CD4-positive, CD25-positive, alpha-beta regulatory T cell (primary cell): ENCODE data around the gene ARHGAP21. TPM values are rescaled to one million over a fixed set of nuclear protein-coding genes. Genes with fewer than 3 reads are reported as not detected.

Source experiments
- ATAC-seq, 2 donors: fragments of 150-1000 bp; cut with Tn5 transposase; one replicate each; pipeline ENCODE4 v1.10.0; 2021; ENCODE audit warnings: low read depth in 2 of 2, moderate number of reproducible peaks in 2 of 2, moderate library complexity in 1 of 2
- DNase-seq, 3 donors: peaks; one replicate each; pipeline versions ENCODE4 v3.0.0 to v3.0.0-alpha.2; 2012 to 2022; ENCODE audit warnings: mixed read lengths in 1 of 3
- H3K27ac ChIP-seq: one replicate; pipeline ENCODE4 v1.7.0; 2013; ENCODE audit warnings: mild to moderate bottlenecking, low read length; ENCODE audit not compliant: insufficient read depth, poor library complexity, severe bottlenecking
- H3K27me3 ChIP-seq: one replicate; pipeline ENCODE4 v1.7.0; 2013; ENCODE audit warnings: low read length; ENCODE audit not compliant: control insufficient read depth, insufficient read depth
- H3K36me3 ChIP-seq: one replicate; pipeline ENCODE4 v1.7.0; 2013; ENCODE audit warnings: mild to moderate bottlenecking, low read length, moderate library complexity; ENCODE audit not compliant: control insufficient read depth, insufficient read depth
- H3K4me1 ChIP-seq: 2 replicates; pipeline ENCODE4 v1.7.0; 2013; ENCODE audit warnings: mild to moderate bottlenecking, low read length; ENCODE audit not compliant: insufficient read depth, control insufficient read depth, poor library complexity, severe bottlenecking
- H3K4me3 ChIP-seq: one replicate; pipeline ENCODE4 v1.7.0; 2013; ENCODE audit warnings: low read depth, mild to moderate bottlenecking, low read length, moderate library complexity
- H3K9me3 ChIP-seq, 2 experiments: 1 replicate in 1 of 2; 2 replicates in 1 of 2; pipeline ENCODE4 v1.7.0; 2013; ENCODE audit warnings: low read length in 2 of 2, mild to moderate bottlenecking in 1 of 2, moderate library complexity in 1 of 2; ENCODE audit not compliant: control insufficient read depth in 2 of 2
- H3K27ac Mint-ChIP-seq, 3 donors: one replicate each; pipeline ENCODE4 v1.8.0; 2020 to 2022; ENCODE audit warnings: mild to moderate bottlenecking in 3 of 3, mixed read lengths in 3 of 3, moderate library complexity in 2 of 3
- H3K27me3 Mint-ChIP-seq: one replicate; pipeline ENCODE4 v1.8.0; 2022; ENCODE audit warnings: mild to moderate bottlenecking, mixed read lengths
- H3K36me3 Mint-ChIP-seq: one replicate; pipeline ENCODE4 v1.8.0; 2020; ENCODE audit warnings: mixed read lengths
- H3K4me1 Mint-ChIP-seq, 4 donors: one replicate each; pipeline ENCODE4 v1.8.0; 2020 to 2022; ENCODE audit warnings: mixed read lengths in 4 of 4, mild to moderate bottlenecking in 1 of 4
- H3K4me3 Mint-ChIP-seq, 4 donors: one replicate each; pipeline ENCODE4 v1.8.0; 2020 to 2022; ENCODE audit warnings: mild to moderate bottlenecking in 4 of 4, mixed read lengths in 4 of 4, moderate library complexity in 3 of 4
- H3K9me3 Mint-ChIP-seq, 7 donors: one replicate each; pipeline ENCODE4 v1.8.0; 2020 to 2022; ENCODE audit warnings: mixed read lengths in 7 of 7, mild to moderate bottlenecking in 3 of 7, moderate library complexity in 2 of 7
- polyA plus RNA-seq, 4 donors: library from polyadenylated mRNA; unstranded; fragments of 300-500 nt; fragmentation: Illumina TruSeq; gene quantifications; one replicate each; pipeline ENCODE4 v1.2.3, GENCODE V29; 2021
- total RNA-seq: library from RNA; stranded (reverse); gene quantifications from one replicate; pipeline ENCODE4 v1.2.3, GENCODE V29; 2022

Gene ARHGAP21
- total and polyA plus RNA-seq, 5 donors from 2014 or later: 4.1 to 53.0 (median 8.7) TPM

- H3K9me3 Mint-ChIP-seq: no peaks in the 10 kb centered on the region
- no peaks in the 10 kb centered on the region for H3K4me1 ChIP-seq
Measured at GRCh38 chr10:24552346-24553016, 171.2 kb downstream of the ARHGAP21 start.

GRCh38 chr10:24551161-24551560, 172.5 kb downstream of the ARHGAP21 start:
- DNase-seq (no peak), ATAC-seq (no peak)
- H3K9me3 ChIP-seq: no peaks in the 10 kb centered on the region
- no peaks in the 10 kb centered on the region for H3K9me3 Mint-ChIP-seq
- H3K27ac Mint-ChIP-seq: no peak overlapping the region
- H3K4me1 Mint-ChIP-seq: no peaks in the 10 kb centered on the region
- no peaks in the 10 kb centered on the region for H3K27me3 ChIP-seq
- peaks cover under 1% of the 10 kb centered on the region for H3K27me3 Mint-ChIP-seq
- H3K36me3 ChIP-seq: no peaks in the 10 kb centered on the region
- no peaks in the 10 kb centered on the region for H3K36me3 Mint-ChIP-seq
- no peaks in the 10 kb centered on the region for H3K4me1 ChIP-seq
- H3K27ac ChIP-seq: no peak overlapping the region
- H3K4me3 Mint-ChIP-seq: no peak overlapping the region
- no peak overlapping the region for H3K4me3 ChIP-seq

More at GRCh38 chr10:24552346-24553016, 171.2 kb downstream of the ARHGAP21 start:
- Histone ChIP-seq H3K36me3 (no peaks in the 10 kb centered on the region), H3K27me3 (no peaks in the 10 kb centered on the region), H3K27ac (no peak overlapping the region), H3K9me3 (no peaks in the 10 kb centered on the region), H3K4me3 (no peak overlapping the region)
- no peaks in the 10 kb centered on the region for H3K27me3 Mint-ChIP-seq
- H3K4me1 Mint-ChIP-seq: peaks cover 0 to 8% (median 4%) of the 10 kb centered on the region in 4 donors
- H3K27ac Mint-ChIP-seq: no peak overlapping the region
- ATAC-seq: no peak
- H3K36me3 Mint-ChIP-seq: no peaks in the 10 kb centered on the region
- H3K4me3 Mint-ChIP-seq: no peak overlapping the region
- DNase-seq: peak in 1 of 3 donors; percentile 20

GRCh38 chr10:24550680-24551079, 173.0 kb downstream of the ARHGAP21 start:
- Mint-ChIP-seq H3K9me3 (peaks cover 0 to 3% (median 0%) of the 10 kb centered on the region in 7 donors), H3K27me3 (peaks cover 4% of the 10 kb centered on the region), H3K36me3 (no peaks in the 10 kb centered on the region), H3K27ac (no peak overlapping the region), H3K4me3 (no peak overlapping the region), H3K4me1 (no peaks in the 10 kb centered on the region)
- DNase-seq: no peak
- H3K27ac ChIP-seq: no peak overlapping the region
- H3K27me3 ChIP-seq: no peaks in the 10 kb centered on the region
- no peak for ATAC-seq
- H3K4me3 ChIP-seq: no peak overlapping the region
- no peaks in the 10 kb centered on the region for H3K9me3 ChIP-seq
- no peaks in the 10 kb centered on the region for H3K4me1 ChIP-seq
- no peaks in the 10 kb centered on the region for H3K36me3 ChIP-seq

- H3K27me3 Mint-ChIP-seq: peaks cover 4% of the 10 kb centered on the region
- no peaks in the 10 kb centered on the region for H3K36me3 ChIP-seq
- H3K4me1 ChIP-seq: no peaks in the 10 kb centered on the region
- no peaks in the 10 kb centered on the region for H3K4me1 Mint-ChIP-seq
- H3K27ac ChIP-seq: no peak overlapping the region
- H3K36me3 Mint-ChIP-seq: no peaks in the 10 kb centered on the region
- no peaks in the 10 kb centered on the region for H3K9me3 ChIP-seq
- no peak for DNase-seq
- no peak overlapping the region for H3K4me3 Mint-ChIP-seq
- no peaks in the 10 kb centered on the region for H3K27me3 ChIP-seq
- H3K27ac Mint-ChIP-seq: no peak overlapping the region
- H3K4me3 ChIP-seq: no peak overlapping the region
- no peak for ATAC-seq
- peaks cover 0 to 3% (median 0%) of the 10 kb centered on the region in 7 donors for H3K9me3 Mint-ChIP-seq
Measured at GRCh38 chr10:24545585-24545984, 178.1 kb downstream of the ARHGAP21 start.

GRCh38 chr10:24544776-24545175, 178.9 kb downstream of the ARHGAP21 start:
- no peaks in the 10 kb centered on the region for H3K27me3 ChIP-seq
- no peak overlapping the region for H3K27ac ChIP-seq
- Mint-ChIP-seq H3K27me3 (peaks cover 4% of the 10 kb centered on the region), H3K4me3 (no peak overlapping the region), H3K27ac (no peak overlapping the region), H3K9me3 (peaks cover 0 to 3% (median 0%) of the 10 kb centered on the region in 7 donors), H3K36me3 (no peaks in the 10 kb centered on the region), H3K4me1 (no peaks in the 10 kb centered on the region)
- H3K4me3 ChIP-seq: no peak overlapping the region
- ATAC-seq (no peak), DNase-seq (no peak)
- H3K4me1 ChIP-seq: no peaks in the 10 kb centered on the region
- no peaks in the 10 kb centered on the region for H3K9me3 ChIP-seq
- no peaks in the 10 kb centered on the region for H3K36me3 ChIP-seq

- Mint-ChIP-seq H3K9me3 (peaks cover 0 to 3% (median 0%) of the 10 kb centered on the region in 7 donors), H3K4me1 (no peaks in the 10 kb centered on the region), H3K27me3 (peaks cover 4% of the 10 kb centered on the region), H3K27ac (no peak overlapping the region), H3K36me3 (no peaks in the 10 kb centered on the region), H3K4me3 (no peak overlapping the region)
- H3K4me3 ChIP-seq: no peak overlapping the region
- no peaks in the 10 kb centered on the region for H3K36me3 ChIP-seq
- no peaks in the 10 kb centered on the region for H3K9me3 ChIP-seq
- ATAC-seq (no peak), DNase-seq (no peak)
- H3K4me1 ChIP-seq: no peaks in the 10 kb centered on the region
- no peaks in the 10 kb centered on the region for H3K27me3 ChIP-seq
- H3K27ac ChIP-seq: no peak overlapping the region
Measured at GRCh38 chr10:24542314-24543270, 181.1 kb downstream of the ARHGAP21 start.

- H3K27me3 Mint-ChIP-seq: peaks cover 4% of the 10 kb centered on the region
- no peak for ATAC-seq
- Histone ChIP-seq H3K27me3 (no peaks in the 10 kb centered on the region), H3K36me3 (no peaks in the 10 kb centered on the region), H3K4me1 (no peaks in the 10 kb centered on the region), H3K27ac (no peak overlapping the region), H3K4me3 (no peak overlapping the region), H3K9me3 (no peaks in the 10 kb centered on the region)
- H3K4me3 Mint-ChIP-seq: no peak overlapping the region
- DNase-seq: no peak
- H3K36me3 Mint-ChIP-seq: no peaks in the 10 kb centered on the region
- H3K27ac Mint-ChIP-seq: no peak overlapping the region
- H3K4me1 Mint-ChIP-seq: no peaks in the 10 kb centered on the region
- H3K9me3 Mint-ChIP-seq: peaks cover 0 to 3% (median 0%) of the 10 kb centered on the region in 7 donors
Measured at GRCh38 chr10:24541239-24541753, 182.4 kb downstream of the ARHGAP21 start.
